Karpas-422 (cell line): ENCODE measurements around the gene AQP5. TPM values are rescaled to one million over a fixed set of nuclear protein-coding genes. Genes with fewer than 3 reads are reported as not detected.

Experiments
- total RNA-seq: library from RNA; depleted of rRNA; stranded (reverse); fragments of >200 nt; shearing (Covaris generic); gene quantifications from 2 replicates; pipeline ENCODE4 v1.2.3, GENCODE V29; 2014; ENCODE audit warnings: low replicate concordance; rRNA removed

The AQP5 gene
- total RNA-seq, 1 experiment from 2014 or later = 0.97 TPM

Other genes starting within 250 kb of the AQP5 start
- 180 and 386 TPM in 2 replicates for gene TMBIM6, start 220.3 kb upstream of the AQP5 start, total RNA-seq
- 17.3 and 25.2 TPM in 2 replicates for gene NCKAP5L, start 133.5 kb upstream of the AQP5 start, total RNA-seq
- gene BCDIN3D, start 118.8 kb upstream of the AQP5 start, total RNA-seq = 5.8 and 10.2 TPM in 2 replicates
- 27.4 and 49.8 TPM in 2 replicates for gene FAIM2, start 58.0 kb upstream of the AQP5 start, total RNA-seq
- 0.07 and 0.63 TPM in 2 replicates for gene AQP2, start 11.1 kb upstream of the AQP5 start, total RNA-seq
- gene AQP6, start 11.1 kb downstream of the AQP5 start, total RNA-seq = 0.04 and 0.79 TPM in 2 replicates
- gene RACGAP1, start 63.6 kb downstream of the AQP5 start, total RNA-seq = 44.0 and 78.6 TPM in 2 replicates
- 17.9 and 26.7 TPM in 2 replicates for gene ASIC1, start 95.7 kb downstream of the AQP5 start, total RNA-seq
- 124 and 168 TPM in 2 replicates for gene SMARCD1, start 123.5 kb downstream of the AQP5 start, total RNA-seq
- gene GPD1, start 142.1 kb downstream of the AQP5 start, total RNA-seq = 1.0 and 1.1 TPM in 2 replicates
- 59.9 and 99.8 TPM in 2 replicates for gene COX14, start 150.4 kb downstream of the AQP5 start, total RNA-seq
- gene CERS5, start 205.5 kb downstream of the AQP5 start, total RNA-seq = 47.7 and 65.9 TPM in 2 replicates